NOMO-1 treated with dmso at 0.1 percent for 144 hours (cell line): ENCODE measurements around the gene TXLNB.
"Not testable (repeated sequence)": the region's sequence is repeated elsewhere in the genome, so short reads cannot be mapped to it uniquely, and the experiment has no call there.

Source experiments
- DNase-seq: peaks from one replicate; lab custom pipeline; 2025; ENCODE audit not compliant: unreplicated experiment; lab: John Stamatoyannopoulos, UW

TXLNB gene

GRCh38 chr6:139240161-139241010, 51.4 kb downstream of the TXLNB start:
- DNase-seq: no peak

GRCh38 chr6:139239064-139239463, 52.7 kb downstream of the TXLNB start:
- DNase-seq: no peak

- DNase-seq: no peak
Measured at GRCh38 chr6:139236105-139236504, 55.7 kb downstream of the TXLNB start.

- DNase-seq: no peak
Measured at GRCh38 chr6:139235661-139236060, 56.1 kb downstream of the TXLNB start.

GRCh38 chr6:139234193-139234592, 57.6 kb downstream of the TXLNB start:
- not testable (repeated sequence) for DNase-seq

- DNase-seq: no peak
Measured at GRCh38 chr6:139231206-139231605, 60.6 kb downstream of the TXLNB start.

GRCh38 chr6:139230391-139230840, 61.4 kb downstream of the TXLNB start:
- DNase-seq: no peak

GRCh38 chr6:139228387-139228786, 63.4 kb downstream of the TXLNB start:
- peak; percentile 33 for DNase-seq

- DNase-seq: no peak
Measured at GRCh38 chr6:139219746-139220145, 72.1 kb downstream of the TXLNB start.

- DNase-seq: peak; percentile 88
Measured at GRCh38 chr6:139219271-139219729, 72.5 kb downstream of the TXLNB start.

- DNase-seq: not testable (repeated sequence)
Measured at GRCh38 chr6:139212460-139212859, 79.3 kb downstream of the TXLNB start.

GRCh38 chr6:139210766-139211165, 81.0 kb downstream of the TXLNB start:
- not testable (repeated sequence) for DNase-seq

GRCh38 chr6:139205843-139206242, 86.0 kb downstream of the TXLNB start:
- no peak for DNase-seq

- DNase-seq: no peak
Measured at GRCh38 chr6:139204978-139205377, 86.8 kb downstream of the TXLNB start.

GRCh38 chr6:139201378-139201777, 90.4 kb downstream of the TXLNB start:
- DNase-seq: no peak

- DNase-seq: no peak
Measured at GRCh38 chr6:139198529-139199288, 93.1 kb downstream of the TXLNB start.

- DNase-seq: no peak
Measured at GRCh38 chr6:139194740-139195139, 97.1 kb downstream of the TXLNB start.
